Measurements from ENCODE around the gene PLPP1.

- TF ChIP-seq CTCF (IDR thresholded peaks at IDR 0.05; ENCODE audit: low read depth, low read length) (no peak), POLR2A (IDR thresholded peaks at IDR 0.05; ENCODE audit: extremely low read depth, insufficient read length) (no peak)
- TF ChIP-seq, protein P1, sequence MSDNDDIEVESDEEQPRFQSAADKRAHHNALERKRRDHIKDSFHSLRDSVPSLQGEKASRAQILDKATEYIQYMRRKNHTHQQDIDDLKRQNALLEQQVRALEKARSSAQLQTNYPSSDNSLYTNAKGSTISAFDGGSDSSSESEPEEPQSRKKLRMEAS (IDR thresholded peaks at IDR 0.05; ENCODE audit: low read depth, low read length): no peak
Observed at GRCh38 chr5:55570570-55570969, 35.8 kb upstream of the PLPP1 start.

All from NB4 (cell line).